H1 (cell line): ENCODE data around the gene MALT1.

Experiments used
- CEBPB ChIP-seq: IDR thresholded peaks from 2 replicates; pipeline ENCODE4 v1.6.1; 2012; ENCODE audit warnings: low read depth, low read length
- FOSL1 ChIP-seq: IDR thresholded peaks from 2 replicates; pipeline ENCODE4 v1.6.1; 2011; ENCODE audit warnings: mild to moderate bottlenecking, low read depth, low read length, moderate library complexity; ENCODE audit not compliant: insufficient read depth
- JUN ChIP-seq: IDR thresholded peaks from 2 replicates; pipeline ENCODE4 v1.6.1; 2011; ENCODE audit warnings: low read depth, mild to moderate bottlenecking, improper control_type of control experiment, low read length
- JUND ChIP-seq: IDR thresholded peaks from 2 replicates; pipeline ENCODE4 v1.6.1; 2011; ENCODE audit warnings: mild to moderate bottlenecking, improper control_type of control experiment, low read length
- PHF8 ChIP-seq: fragments of 200-600 bp; sonication (generic); conservative IDR thresholded peaks from 2 replicates; pipeline ENCODE4 v1.7.1; 2012; ENCODE audit warnings: low read depth, mild to moderate bottlenecking, inconsistent platforms, low read length, moderate library complexity
- RAD21 ChIP-seq, 2 experiments: IDR thresholded peaks in 1 of 2; conservative IDR thresholded peaks in 1 of 2; 2 replicates each; pipeline ENCODE4 v1.6.1; 2011; ENCODE audit warnings: low read depth in 2 of 2, low read length in 2 of 2, improper control_type of control experiment in 1 of 2, inconsistent platforms in 1 of 2, mild to moderate bottlenecking in 1 of 2, moderate library complexity in 1 of 2
- SIRT6 ChIP-seq: IDR thresholded peaks from one replicate; pipeline ENCODE4 v1.7.1; 2012; ENCODE audit warnings: low read length, inconsistent platforms
- TF ChIP-seq, protein P1 (sequence below), 3 experiments: IDR thresholded peaks; 1 replicate in 2 of 3; 2 replicates in 1 of 3; pipeline versions ENCODE4 v1.5.1 to v1.6.1; 2011; ENCODE audit warnings: low read length in 3 of 3, mild to moderate bottlenecking in 3 of 3, inconsistent platforms in 2 of 3, low read depth in 1 of 3, moderate library complexity in 1 of 3; ENCODE audit not compliant: insufficient read depth in 1 of 3; ENCODE audit errors: control extremely low read depth in 1 of 3

GRCh38 chr18:58796220-58796619 lies 125.0 kb downstream of the MALT1 start:
- TF ChIP-seq, protein P1, sequence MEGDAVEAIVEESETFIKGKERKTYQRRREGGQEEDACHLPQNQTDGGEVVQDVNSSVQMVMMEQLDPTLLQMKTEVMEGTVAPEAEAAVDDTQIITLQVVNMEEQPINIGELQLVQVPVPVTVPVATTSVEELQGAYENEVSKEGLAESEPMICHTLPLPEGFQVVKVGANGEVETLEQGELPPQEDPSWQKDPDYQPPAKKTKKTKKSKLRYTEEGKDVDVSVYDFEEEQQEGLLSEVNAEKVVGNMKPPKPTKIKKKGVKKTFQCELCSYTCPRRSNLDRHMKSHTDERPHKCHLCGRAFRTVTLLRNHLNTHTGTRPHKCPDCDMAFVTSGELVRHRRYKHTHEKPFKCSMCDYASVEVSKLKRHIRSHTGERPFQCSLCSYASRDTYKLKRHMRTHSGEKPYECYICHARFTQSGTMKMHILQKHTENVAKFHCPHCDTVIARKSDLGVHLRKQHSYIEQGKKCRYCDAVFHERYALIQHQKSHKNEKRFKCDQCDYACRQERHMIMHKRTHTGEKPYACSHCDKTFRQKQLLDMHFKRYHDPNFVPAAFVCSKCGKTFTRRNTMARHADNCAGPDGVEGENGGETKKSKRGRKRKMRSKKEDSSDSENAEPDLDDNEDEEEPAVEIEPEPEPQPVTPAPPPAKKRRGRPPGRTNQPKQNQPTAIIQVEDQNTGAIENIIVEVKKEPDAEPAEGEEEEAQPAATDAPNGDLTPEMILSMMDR (IDR thresholded peaks at IDR 0.05; ENCODE audit: control extremely low read depth in 1 of 3, insufficient read depth in 1 of 3, low read depth in 1 of 3, low read length in 3 of 3), result no peak
- TF ChIP-seq FOSL1 (no peak), JUN (no peak), JUND (no peak), PHF8 (no peak), RAD21 (IDR thresholded peaks at IDR 0.05 in 1 of 2, conservative IDR thresholded peaks at IDR 0.05 in 1 of 2; ENCODE audit: low read depth in 2 of 2, low read length in 2 of 2) (no peak), SIRT6 (no peak), CEBPB (no peak)
